ENCODE measurements around the gene ALG14.

The ALG14 gene

DNA sequence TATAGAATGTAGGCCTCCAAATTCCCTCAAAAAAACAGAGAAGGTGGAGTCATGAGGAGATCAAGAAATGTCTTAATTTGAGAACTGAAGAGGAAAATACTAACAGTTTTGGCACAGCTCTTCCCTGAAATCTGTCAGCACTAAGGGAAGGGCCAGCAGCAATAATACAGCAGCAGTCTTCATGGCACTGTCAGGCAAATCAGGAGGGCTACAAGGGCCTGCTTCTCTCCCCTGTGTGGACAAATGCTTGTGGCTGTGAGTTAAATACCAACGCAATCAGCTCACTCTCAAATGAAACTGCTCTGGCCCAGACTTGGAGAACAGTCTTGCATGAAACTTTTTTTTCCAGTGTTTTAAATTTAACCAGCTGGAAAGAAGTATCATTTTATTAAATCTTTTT is 125.3 kb downstream of the ALG14 start:
- no peak for TF ChIP-seq ZNF777 (tag by site-specific recombination; IDR thresholded peaks at IDR 0.05; ENCODE audit: borderline replicate concordance)
- TF ChIP-seq ZNF549 (tag by site-specific recombination; IDR thresholded peaks at IDR 0.05): no peak
- no peak for TF ChIP-seq GFI1B (tag by site-specific recombination; IDR thresholded peaks at IDR 0.05)
- TF ChIP-seq ZNF521 (tag by site-specific recombination; IDR thresholded peaks at IDR 0.05): no peak
- TF ChIP-seq, protein P1, sequence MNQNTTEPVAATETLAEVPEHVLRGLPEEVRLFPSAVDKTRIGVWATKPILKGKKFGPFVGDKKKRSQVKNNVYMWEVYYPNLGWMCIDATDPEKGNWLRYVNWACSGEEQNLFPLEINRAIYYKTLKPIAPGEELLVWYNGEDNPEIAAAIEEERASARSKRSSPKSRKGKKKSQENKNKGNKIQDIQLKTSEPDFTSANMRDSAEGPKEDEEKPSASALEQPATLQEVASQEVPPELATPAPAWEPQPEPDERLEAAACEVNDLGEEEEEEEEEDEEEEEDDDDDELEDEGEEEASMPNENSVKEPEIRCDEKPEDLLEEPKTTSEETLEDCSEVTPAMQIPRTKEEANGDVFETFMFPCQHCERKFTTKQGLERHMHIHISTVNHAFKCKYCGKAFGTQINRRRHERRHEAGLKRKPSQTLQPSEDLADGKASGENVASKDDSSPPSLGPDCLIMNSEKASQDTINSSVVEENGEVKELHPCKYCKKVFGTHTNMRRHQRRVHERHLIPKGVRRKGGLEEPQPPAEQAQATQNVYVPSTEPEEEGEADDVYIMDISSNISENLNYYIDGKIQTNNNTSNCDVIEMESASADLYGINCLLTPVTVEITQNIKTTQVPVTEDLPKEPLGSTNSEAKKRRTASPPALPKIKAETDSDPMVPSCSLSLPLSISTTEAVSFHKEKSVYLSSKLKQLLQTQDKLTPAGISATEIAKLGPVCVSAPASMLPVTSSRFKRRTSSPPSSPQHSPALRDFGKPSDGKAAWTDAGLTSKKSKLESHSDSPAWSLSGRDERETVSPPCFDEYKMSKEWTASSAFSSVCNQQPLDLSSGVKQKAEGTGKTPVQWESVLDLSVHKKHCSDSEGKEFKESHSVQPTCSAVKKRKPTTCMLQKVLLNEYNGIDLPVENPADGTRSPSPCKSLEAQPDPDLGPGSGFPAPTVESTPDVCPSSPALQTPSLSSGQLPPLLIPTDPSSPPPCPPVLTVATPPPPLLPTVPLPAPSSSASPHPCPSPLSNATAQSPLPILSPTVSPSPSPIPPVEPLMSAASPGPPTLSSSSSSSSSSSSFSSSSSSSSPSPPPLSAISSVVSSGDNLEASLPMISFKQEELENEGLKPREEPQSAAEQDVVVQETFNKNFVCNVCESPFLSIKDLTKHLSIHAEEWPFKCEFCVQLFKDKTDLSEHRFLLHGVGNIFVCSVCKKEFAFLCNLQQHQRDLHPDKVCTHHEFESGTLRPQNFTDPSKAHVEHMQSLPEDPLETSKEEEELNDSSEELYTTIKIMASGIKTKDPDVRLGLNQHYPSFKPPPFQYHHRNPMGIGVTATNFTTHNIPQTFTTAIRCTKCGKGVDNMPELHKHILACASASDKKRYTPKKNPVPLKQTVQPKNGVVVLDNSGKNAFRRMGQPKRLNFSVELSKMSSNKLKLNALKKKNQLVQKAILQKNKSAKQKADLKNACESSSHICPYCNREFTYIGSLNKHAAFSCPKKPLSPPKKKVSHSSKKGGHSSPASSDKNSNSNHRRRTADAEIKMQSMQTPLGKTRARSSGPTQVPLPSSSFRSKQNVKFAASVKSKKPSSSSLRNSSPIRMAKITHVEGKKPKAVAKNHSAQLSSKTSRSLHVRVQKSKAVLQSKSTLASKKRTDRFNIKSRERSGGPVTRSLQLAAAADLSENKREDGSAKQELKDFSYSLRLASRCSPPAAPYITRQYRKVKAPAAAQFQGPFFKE (tag by site-specific recombination; IDR thresholded peaks at IDR 0.05; ENCODE audit: borderline replicate concordance): no peak
- TF ChIP-seq, protein P2, sequence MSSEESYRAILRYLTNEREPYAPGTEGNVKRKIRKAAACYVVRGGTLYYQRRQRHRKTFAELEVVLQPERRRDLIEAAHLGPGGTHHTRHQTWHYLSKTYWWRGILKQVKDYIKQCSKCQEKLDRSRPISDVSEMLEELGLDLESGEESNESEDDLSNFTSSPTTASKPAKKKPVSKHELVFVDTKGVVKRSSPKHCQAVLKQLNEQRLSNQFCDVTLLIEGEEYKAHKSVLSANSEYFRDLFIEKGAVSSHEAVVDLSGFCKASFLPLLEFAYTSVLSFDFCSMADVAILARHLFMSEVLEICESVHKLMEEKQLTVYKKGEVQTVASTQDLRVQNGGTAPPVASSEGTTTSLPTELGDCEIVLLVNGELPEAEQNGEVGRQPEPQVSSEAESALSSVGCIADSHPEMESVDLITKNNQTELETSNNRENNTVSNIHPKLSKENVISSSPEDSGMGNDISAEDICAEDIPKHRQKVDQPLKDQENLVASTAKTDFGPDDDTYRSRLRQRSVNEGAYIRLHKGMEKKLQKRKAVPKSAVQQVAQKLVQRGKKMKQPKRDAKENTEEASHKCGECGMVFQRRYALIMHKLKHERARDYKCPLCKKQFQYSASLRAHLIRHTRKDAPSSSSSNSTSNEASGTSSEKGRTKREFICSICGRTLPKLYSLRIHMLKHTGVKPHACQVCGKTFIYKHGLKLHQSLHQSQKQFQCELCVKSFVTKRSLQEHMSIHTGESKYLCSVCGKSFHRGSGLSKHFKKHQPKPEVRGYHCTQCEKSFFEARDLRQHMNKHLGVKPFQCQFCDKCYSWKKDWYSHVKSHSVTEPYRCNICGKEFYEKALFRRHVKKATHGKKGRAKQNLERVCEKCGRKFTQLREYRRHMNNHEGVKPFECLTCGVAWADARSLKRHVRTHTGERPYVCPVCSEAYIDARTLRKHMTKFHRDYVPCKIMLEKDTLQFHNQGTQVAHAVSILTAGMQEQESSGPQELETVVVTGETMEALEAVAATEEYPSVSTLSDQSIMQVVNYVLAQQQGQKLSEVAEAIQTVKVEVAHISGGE (tag by site-specific recombination; conservative IDR thresholded peaks at IDR 0.05; ENCODE audit: low read depth): no peak
- no peak for TF ChIP-seq ZNF555 (tag by site-specific recombination; conservative IDR thresholded peaks at IDR 0.05)
- no peak for TF ChIP-seq ZNF837 (tag by site-specific recombination; IDR thresholded peaks at IDR 0.05)
- TF ChIP-seq ZBTB20 (tag by site-specific recombination; IDR thresholded peaks at IDR 0.05): no peak
- no peak for TF ChIP-seq ZSCAN23 (tag by site-specific recombination; IDR thresholded peaks at IDR 0.05)
- TF ChIP-seq ZBTB1 (tag by site-specific recombination; IDR thresholded peaks at IDR 0.05): no peak
- no peak for TF ChIP-seq ZNF544 (tag by site-specific recombination; IDR thresholded peaks at IDR 0.05)
- TF ChIP-seq, protein P3, sequence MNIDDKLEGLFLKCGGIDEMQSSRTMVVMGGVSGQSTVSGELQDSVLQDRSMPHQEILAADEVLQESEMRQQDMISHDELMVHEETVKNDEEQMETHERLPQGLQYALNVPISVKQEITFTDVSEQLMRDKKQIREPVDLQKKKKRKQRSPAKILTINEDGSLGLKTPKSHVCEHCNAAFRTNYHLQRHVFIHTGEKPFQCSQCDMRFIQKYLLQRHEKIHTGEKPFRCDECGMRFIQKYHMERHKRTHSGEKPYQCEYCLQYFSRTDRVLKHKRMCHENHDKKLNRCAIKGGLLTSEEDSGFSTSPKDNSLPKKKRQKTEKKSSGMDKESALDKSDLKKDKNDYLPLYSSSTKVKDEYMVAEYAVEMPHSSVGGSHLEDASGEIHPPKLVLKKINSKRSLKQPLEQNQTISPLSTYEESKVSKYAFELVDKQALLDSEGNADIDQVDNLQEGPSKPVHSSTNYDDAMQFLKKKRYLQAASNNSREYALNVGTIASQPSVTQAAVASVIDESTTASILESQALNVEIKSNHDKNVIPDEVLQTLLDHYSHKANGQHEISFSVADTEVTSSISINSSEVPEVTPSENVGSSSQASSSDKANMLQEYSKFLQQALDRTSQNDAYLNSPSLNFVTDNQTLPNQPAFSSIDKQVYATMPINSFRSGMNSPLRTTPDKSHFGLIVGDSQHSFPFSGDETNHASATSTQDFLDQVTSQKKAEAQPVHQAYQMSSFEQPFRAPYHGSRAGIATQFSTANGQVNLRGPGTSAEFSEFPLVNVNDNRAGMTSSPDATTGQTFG (tag by site-specific recombination; IDR thresholded peaks at IDR 0.05; ENCODE audit: borderline replicate concordance): no peak
- TF ChIP-seq ZNF560 (tag by site-specific recombination; IDR thresholded peaks at IDR 0.05; ENCODE audit: borderline replicate concordance): no peak
- TF ChIP-seq, protein P4, sequence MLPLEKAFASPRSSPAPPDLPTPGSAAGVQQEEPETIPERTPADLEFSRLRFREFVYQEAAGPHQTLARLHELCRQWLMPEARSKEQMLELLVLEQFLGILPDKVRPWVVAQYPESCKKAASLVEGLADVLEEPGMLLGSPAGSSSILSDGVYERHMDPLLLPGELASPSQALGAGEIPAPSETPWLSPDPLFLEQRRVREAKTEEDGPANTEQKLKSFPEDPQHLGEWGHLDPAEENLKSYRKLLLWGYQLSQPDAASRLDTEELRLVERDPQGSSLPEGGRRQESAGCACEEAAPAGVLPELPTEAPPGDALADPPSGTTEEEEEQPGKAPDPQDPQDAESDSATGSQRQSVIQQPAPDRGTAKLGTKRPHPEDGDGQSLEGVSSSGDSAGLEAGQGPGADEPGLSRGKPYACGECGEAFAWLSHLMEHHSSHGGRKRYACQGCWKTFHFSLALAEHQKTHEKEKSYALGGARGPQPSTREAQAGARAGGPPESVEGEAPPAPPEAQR (tag by site-specific recombination; IDR thresholded peaks at IDR 0.05): no peak
- no peak for TF ChIP-seq ZNF23 (tag by site-specific recombination; IDR thresholded peaks at IDR 0.05; ENCODE audit: borderline replicate concordance)
- no peak for TF ChIP-seq ZNF133 (tag by site-specific recombination; IDR thresholded peaks at IDR 0.05)
- TF ChIP-seq ZNF473 (tag by site-specific recombination; IDR thresholded peaks at IDR 0.05): no peak
- TF ChIP-seq, protein P5, sequence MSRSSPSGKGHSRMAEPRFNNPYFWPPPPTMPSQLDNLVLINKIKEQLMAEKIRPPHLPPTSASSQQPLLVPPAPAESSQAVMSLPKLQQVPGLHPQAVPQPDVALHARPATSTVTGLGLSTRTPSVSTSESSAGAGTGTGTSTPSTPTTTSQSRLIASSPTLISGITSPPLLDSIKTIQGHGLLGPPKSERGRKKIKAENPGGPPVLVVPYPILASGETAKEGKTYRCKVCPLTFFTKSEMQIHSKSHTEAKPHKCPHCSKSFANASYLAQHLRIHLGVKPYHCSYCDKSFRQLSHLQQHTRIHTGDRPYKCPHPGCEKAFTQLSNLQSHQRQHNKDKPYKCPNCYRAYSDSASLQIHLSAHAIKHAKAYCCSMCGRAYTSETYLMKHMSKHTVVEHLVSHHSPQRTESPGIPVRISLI (tag by site-specific recombination; IDR thresholded peaks at IDR 0.05): no peak
- TF ChIP-seq ZNF585B (tag by site-specific recombination; IDR thresholded peaks at IDR 0.05): no peak
- POLR2A ChIA-PET: interaction anchor here (0.8 kb wide), 1 partner anchor 24 kb away, joined by 3 read pairs; no protein-coding TSS in a partner anchor
- Histone ChIP-seq H3K9me3 (ENCODE audit: control insufficient read depth, insufficient read depth, low read depth, low read length) (no peaks in the 10 kb centered on the region), H3K36me3 (ENCODE audit: control insufficient read depth in 2 of 2, insufficient read depth in 1 of 2, low read length in 2 of 2) (no peaks in the 10 kb centered on the region), H3K27ac (ENCODE audit: extremely low read depth, low read depth, low read length) (no peak overlapping the region), H3K4me3 (ENCODE audit: low read depth, low read length) (no peak overlapping the region), H3K4me1 (ENCODE audit: control insufficient read depth, insufficient read depth, low read length) (peaks cover 8% of the 10 kb centered on the region)
- CTCF ChIA-PET: interaction anchor here (1.9 kb wide), 1 partner anchor 93 kb away, joined by 8 read pairs; no protein-coding TSS in a partner anchor

Measured in HEK293 (cell line).